Activated CD8-positive, alpha-beta memory T cell treated with anti-CD3 and anti-CD28 coated beads, Interleukin-2, amount 10 ng/mL, durations not matched to agents 7 days and 5 days (primary cell): ENCODE data around the gene PPP4R3A. TPM values are rescaled to one million over a fixed set of nuclear protein-coding genes. Genes with fewer than 3 reads are reported as not detected.

Experiments
- ATAC-seq: fragments of 150-1000 bp; cut with Tn5 transposase; one replicate; pipeline ENCODE4 v1.10.0; 2021; ENCODE audit warnings: moderate library complexity
- CTCF ChIA-PET: fragments of 350-600 bp; sonication (Branson Sonifier 250); formaldehyde crosslinking; loops from one replicate; lab custom pipeline; 2021; ENCODE audit warnings: antibody characterized with exemption; lab: Charles Lee
- DNase-seq: peaks from one replicate; pipeline ENCODE4 v3.0.0-alpha.2; 2020
- H3K27ac Mint-ChIP-seq: one replicate; pipeline ENCODE4 v1.8.0; 2021; ENCODE audit warnings: mild to moderate bottlenecking, mixed read lengths
- H3K27me3 Mint-ChIP-seq: one replicate; pipeline ENCODE4 v1.8.0; 2021; ENCODE audit warnings: mixed read lengths
- H3K36me3 Mint-ChIP-seq: one replicate; pipeline ENCODE4 v1.8.0; 2021; ENCODE audit warnings: mild to moderate bottlenecking, mixed read lengths
- H3K4me1 Mint-ChIP-seq: one replicate; pipeline ENCODE4 v1.8.0; 2021; ENCODE audit warnings: mixed read lengths
- H3K4me3 Mint-ChIP-seq: one replicate; pipeline ENCODE4 v1.8.0; 2021; ENCODE audit warnings: mild to moderate bottlenecking, moderate library complexity, mixed read lengths
- H3K9me3 Mint-ChIP-seq: one replicate; pipeline ENCODE4 v1.8.0; 2022; ENCODE audit warnings: low read depth, mixed read lengths
- total RNA-seq, 2 experiments: library from RNA; stranded (reverse); gene quantifications; one replicate each; pipeline ENCODE4 v1.2.3, GENCODE V29; 2021

Gene PPP4R3A
- total RNA-seq, 2 experiments from 2014 or later = 138 to 148 TPM

DNA sequence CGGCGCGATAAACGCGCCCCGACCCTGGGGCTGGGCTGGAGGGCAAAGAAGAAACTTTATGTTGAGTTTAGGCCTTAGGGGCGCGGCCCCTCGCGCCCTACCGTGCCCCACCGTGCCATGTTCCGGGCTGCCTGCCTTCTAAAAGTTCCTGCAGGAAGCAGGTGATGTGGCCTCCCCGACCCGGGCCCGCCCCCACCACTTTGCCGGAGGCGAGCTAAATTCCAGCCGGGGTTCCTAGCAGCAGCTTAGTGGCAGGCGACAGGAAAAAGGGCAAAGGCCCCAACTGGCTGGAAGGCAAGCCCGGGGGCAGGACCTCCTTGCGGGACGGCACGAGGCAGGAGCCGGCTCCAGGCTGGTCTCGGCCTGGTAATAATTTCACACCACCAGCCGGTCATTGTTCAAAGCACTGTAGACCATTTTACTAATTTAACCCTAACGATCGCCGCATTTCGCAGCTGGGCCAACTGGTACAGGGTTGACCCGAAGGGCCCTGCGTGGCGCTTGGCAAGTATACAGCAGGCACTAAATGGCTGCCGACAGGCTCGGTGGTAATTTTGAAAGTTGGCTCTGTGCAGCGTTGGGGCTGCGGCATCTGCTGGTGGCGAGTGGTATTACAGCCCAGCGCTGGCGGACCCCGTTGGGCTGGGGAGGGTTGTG is 91.6 kb downstream of the PPP4R3A start:
- ATAC-seq (peak; percentile 23), DNase-seq (peak; percentile 88)
- peak overlapping the region; percentile 68 for H3K4me3 Mint-ChIP-seq
- H3K9me3 Mint-ChIP-seq = no peaks in the 10 kb centered on the region
- CTCF ChIA-PET = interaction anchor here (0.7 to 10.0 kb wide), 25 partner anchors 9 to 241 kb away, joined by 3 to 175 read pairs (median 5); partner anchors contain the start of gene GPR68
- peaks cover 33% of the 10 kb centered on the region for H3K36me3 Mint-ChIP-seq
- peaks cover 5% of the 10 kb centered on the region for H3K27me3 Mint-ChIP-seq
- peaks cover 28% of the 10 kb centered on the region for H3K4me1 Mint-ChIP-seq
- H3K27ac Mint-ChIP-seq = peak overlapping the region; percentile 75

DNA sequence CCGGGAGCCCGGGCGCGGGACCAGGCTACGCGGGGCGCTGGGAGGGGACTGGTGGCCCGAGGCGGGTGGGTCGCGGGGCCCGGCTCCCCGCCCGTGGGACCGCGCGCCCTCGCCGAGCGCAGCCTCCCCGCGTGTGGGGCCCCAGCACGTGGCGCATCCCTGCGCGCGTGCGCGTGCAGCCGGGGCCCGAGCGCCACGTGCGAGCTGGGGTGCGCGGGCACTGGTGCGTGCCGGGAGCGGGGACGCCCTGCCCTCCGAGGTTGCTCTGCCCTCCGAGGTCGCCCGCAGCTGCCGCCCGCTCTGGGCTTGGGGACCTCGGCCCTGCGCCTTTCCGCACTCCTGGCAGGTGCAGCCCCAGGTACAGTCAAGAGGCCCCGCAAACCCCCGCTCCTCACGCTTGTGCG is 92.1 kb downstream of the PPP4R3A start:
- peaks cover 37% of the 10 kb centered on the region for H3K36me3 Mint-ChIP-seq
- peak; percentile 75 for DNase-seq

GRCh38 chr14:91417120-91417982 is 92.8 kb downstream of the PPP4R3A start, which contains the start of gene CCDC88C:
CCDC88C (minus strand) TSS chr14:91417820; CDS start chr14:91417690, 130 bp downstream.
- peak; percentile 68 for ATAC-seq
- no peaks in the 10 kb centered on the region for H3K9me3 Mint-ChIP-seq
- peaks cover 42% of the 10 kb centered on the region for H3K36me3 Mint-ChIP-seq
- H3K4me3 Mint-ChIP-seq = peak within 1 kb of the TSS; percentile 99
- CTCF ChIA-PET = interaction anchor here (0.9 to 10.0 kb wide), 16 partner anchors 16 to 689 kb away, joined by 3 to 175 read pairs (median 7); partner anchors contain the start of genes ATXN3 and GPR68
- H3K4me1 Mint-ChIP-seq = peaks cover 39% of the 10 kb centered on the region
- peak within 1 kb of the TSS; percentile 100 for H3K27ac Mint-ChIP-seq
- peak; percentile 86 for DNase-seq
- H3K27me3 Mint-ChIP-seq = peaks cover 5% of the 10 kb centered on the region

More for the DNA sequence above, 92.1 kb downstream of the PPP4R3A start:
- H3K4me1 Mint-ChIP-seq = peaks cover 34% of the 10 kb centered on the region
- peak overlapping the region; percentile 75 for H3K27ac Mint-ChIP-seq
- CTCF ChIA-PET = interaction anchor here (0.7 to 10.0 kb wide), 24 partner anchors 9 to 240 kb away, joined by 3 to 175 read pairs (median 6); partner anchors contain the start of gene GPR68
- peaks cover 5% of the 10 kb centered on the region for H3K27me3 Mint-ChIP-seq
- ATAC-seq = peak; percentile 55
- no peaks in the 10 kb centered on the region for H3K9me3 Mint-ChIP-seq
- peak overlapping the region; percentile 68 for H3K4me3 Mint-ChIP-seq

GRCh38 chr14:91416744-91417119 is 93.4 kb downstream of the PPP4R3A start:
- peaks cover 44% of the 10 kb centered on the region for H3K4me1 Mint-ChIP-seq
- ATAC-seq = no peak
- H3K36me3 Mint-ChIP-seq = peaks cover 42% of the 10 kb centered on the region
- peak overlapping the region; percentile 100 for H3K27ac Mint-ChIP-seq
- peak overlapping the region; percentile 99 for H3K4me3 Mint-ChIP-seq
- CTCF ChIA-PET = interaction anchor here (0.9 to 10.0 kb wide), 10 partner anchors 10 to 690 kb away, joined by 3 to 175 read pairs (median 9); partner anchors contain the start of gene ATXN3
- no peaks in the 10 kb centered on the region for H3K9me3 Mint-ChIP-seq
- peaks cover 5% of the 10 kb centered on the region for H3K27me3 Mint-ChIP-seq
- peak; percentile 56 for DNase-seq

GRCh38 chr14:91415794-91416743 is 94.0 kb downstream of the PPP4R3A start:
- peak overlapping the region; percentile 99 for H3K4me3 Mint-ChIP-seq
- DNase-seq (peak; percentile 90), ATAC-seq (peak; percentile 52)
- H3K9me3 Mint-ChIP-seq = no peaks in the 10 kb centered on the region
- H3K36me3 Mint-ChIP-seq = peaks cover 46% of the 10 kb centered on the region
- H3K27me3 Mint-ChIP-seq = peaks cover 5% of the 10 kb centered on the region
- CTCF ChIA-PET = interaction anchor here (0.7 to 10.0 kb wide), 17 partner anchors 11 to 239 kb away, joined by 3 to 175 read pairs (median 4); no protein-coding TSS in a partner anchor
- H3K27ac Mint-ChIP-seq = peak overlapping the region; percentile 100
- H3K4me1 Mint-ChIP-seq = peaks cover 51% of the 10 kb centered on the region

DNA sequence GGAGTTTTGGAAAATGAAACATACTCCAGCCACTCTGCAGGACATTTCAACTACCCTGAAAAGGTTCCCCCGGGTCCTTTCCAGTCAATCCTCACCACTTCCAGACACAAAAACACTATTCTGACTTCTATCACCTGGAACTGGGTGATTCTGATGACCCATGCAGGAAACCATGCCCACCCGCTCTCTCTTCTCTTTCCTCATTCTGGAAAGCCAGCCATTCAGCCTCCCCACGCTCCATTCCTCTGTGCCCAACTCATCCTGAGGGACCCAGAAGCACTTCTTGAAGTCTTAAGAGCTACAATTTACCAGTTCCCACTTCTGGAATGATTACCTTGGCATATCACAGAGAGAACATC is 95.7 kb downstream of the PPP4R3A start:
- H3K9me3 Mint-ChIP-seq = no peaks in the 10 kb centered on the region
- H3K36me3 Mint-ChIP-seq = peaks cover 61% of the 10 kb centered on the region
- peak overlapping the region; percentile 99 for H3K4me3 Mint-ChIP-seq
- CTCF ChIA-PET = interaction anchor here (1.3 to 10.0 kb wide), 8 partner anchors 13 to 99 kb away, joined by 3 to 175 read pairs (median 9); no protein-coding TSS in a partner anchor
- H3K27ac Mint-ChIP-seq = peak overlapping the region; percentile 100
- peaks cover 5% of the 10 kb centered on the region for H3K27me3 Mint-ChIP-seq
- peaks cover 66% of the 10 kb centered on the region for H3K4me1 Mint-ChIP-seq
- DNase-seq (no peak), ATAC-seq (no peak)

DNA sequence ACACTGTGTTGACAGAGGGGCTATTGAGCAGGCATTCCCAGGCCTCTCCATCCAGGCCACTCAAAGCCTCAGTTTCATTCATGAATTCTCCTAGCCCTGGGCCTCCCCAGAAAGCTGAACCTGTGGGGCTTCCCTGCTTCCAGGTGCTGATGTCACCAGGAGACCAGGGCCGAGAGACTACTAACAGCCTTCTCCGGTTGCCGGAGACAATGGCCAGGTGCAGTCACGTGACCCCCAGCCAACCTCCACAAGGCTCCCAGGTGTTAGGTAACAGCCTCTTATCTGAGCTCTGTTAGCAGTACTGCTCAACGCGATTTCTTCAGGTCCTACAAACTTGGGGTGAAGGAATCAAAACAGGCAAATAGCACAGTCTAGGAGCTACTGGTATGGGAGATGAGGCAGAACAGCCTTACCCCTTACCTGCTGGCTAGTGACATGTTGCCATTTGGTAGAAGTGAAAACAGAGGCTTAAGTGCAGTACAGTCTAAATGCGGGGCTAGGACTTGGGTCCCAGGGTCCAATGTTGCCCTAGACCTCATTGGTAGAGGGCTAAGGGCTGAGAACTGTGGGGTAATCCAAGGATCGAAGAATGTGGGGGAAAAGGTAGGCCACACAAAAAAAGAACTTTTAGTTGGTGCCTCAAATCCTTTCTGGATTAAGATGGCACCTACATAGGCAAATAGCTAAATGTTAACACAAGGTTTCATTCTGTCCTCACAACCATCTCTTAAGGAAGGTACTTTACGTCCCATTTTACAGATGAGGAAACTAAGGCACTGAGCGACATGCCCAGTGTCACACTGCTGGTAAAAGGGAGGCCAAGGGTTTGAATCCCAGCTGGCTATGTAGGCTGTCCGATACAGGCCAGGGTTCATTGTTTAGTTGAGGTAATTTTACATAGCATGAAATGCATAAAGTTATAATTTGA is 96.3 kb downstream of the PPP4R3A start:
- Mint-ChIP-seq H3K36me3 (peaks cover 63% of the 10 kb centered on the region), H3K4me3 (peak overlapping the region; percentile 99), H3K9me3 (no peaks in the 10 kb centered on the region), H3K27me3 (no peaks in the 10 kb centered on the region), H3K27ac (peak overlapping the region; percentile 100), H3K4me1 (peaks cover 64% of the 10 kb centered on the region)
- ATAC-seq = no peak
- CTCF ChIA-PET = interaction anchor here (0.9 to 10.0 kb wide), 9 partner anchors 12 to 99 kb away, joined by 3 to 175 read pairs (median 10); no protein-coding TSS in a partner anchor
- peak; percentile 61 for DNase-seq

- peaks cover 68% of the 10 kb centered on the region for H3K4me1 Mint-ChIP-seq
- ATAC-seq (no peak), DNase-seq (no peak)
- peak overlapping the region; percentile 99 for H3K4me3 Mint-ChIP-seq
- CTCF ChIA-PET = interaction anchor here (1.2 to 10.0 kb wide), 5 partner anchors 11 to 92 kb away, joined by 3 to 175 read pairs (median 24); no protein-coding TSS in a partner anchor
- no peaks in the 10 kb centered on the region for H3K27me3 Mint-ChIP-seq
- H3K27ac Mint-ChIP-seq = peak overlapping the region; percentile 100
- no peaks in the 10 kb centered on the region for H3K9me3 Mint-ChIP-seq
- peaks cover 72% of the 10 kb centered on the region for H3K36me3 Mint-ChIP-seq
These were observed 97.2 kb downstream of the PPP4R3A start for GRCh38 chr14:91412939-91413338.

DNA sequence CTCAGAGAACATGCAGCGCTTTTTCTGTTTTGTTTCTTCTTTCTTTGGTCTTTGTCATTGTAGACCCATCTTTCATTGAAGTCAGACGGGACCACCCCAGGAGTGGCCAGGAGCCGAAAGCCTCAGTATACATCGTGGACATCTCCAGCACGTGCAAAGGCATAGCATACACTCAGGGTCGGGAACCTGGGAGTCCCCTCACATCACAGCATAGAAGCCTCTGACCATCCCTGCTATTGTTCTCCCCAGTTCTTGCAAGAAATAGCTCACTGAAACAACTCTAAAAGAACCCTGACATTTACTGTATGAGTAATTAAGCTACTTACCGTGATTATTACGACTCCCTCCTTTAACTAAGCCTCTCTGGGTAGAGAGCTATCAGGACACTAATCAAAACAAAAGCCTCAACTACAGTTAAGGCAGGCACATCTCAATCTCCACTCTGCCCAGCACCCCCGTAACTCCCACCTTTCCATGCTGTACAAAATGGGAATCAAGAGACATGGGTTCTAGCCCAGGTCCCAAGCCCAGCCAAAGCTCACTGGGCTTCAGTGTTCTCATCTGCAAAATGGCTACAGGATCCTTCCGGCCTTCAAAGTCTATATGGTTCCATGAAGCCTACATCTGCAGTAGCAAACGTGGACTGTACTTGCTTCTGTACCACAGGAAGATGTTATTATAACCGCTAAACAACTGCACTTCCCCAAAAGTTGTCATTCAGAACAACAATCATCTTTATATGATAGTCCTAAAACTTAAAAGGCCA is 99.2 kb downstream of the PPP4R3A start:
- no peaks in the 10 kb centered on the region for H3K27me3 Mint-ChIP-seq
- peaks cover 88% of the 10 kb centered on the region for H3K4me1 Mint-ChIP-seq
- H3K9me3 Mint-ChIP-seq = no peaks in the 10 kb centered on the region
- peak overlapping the region; percentile 95 for H3K27ac Mint-ChIP-seq
- peak overlapping the region; percentile 74 for H3K4me3 Mint-ChIP-seq
- H3K36me3 Mint-ChIP-seq = peaks cover 78% of the 10 kb centered on the region
- CTCF ChIA-PET = interaction anchor here (0.7 to 10.0 kb wide), 8 partner anchors 9 to 90 kb away, joined by 3 to 175 read pairs (median 5); no protein-coding TSS in a partner anchor
- peak; percentile 14 for ATAC-seq
- DNase-seq = no peak

DNA sequence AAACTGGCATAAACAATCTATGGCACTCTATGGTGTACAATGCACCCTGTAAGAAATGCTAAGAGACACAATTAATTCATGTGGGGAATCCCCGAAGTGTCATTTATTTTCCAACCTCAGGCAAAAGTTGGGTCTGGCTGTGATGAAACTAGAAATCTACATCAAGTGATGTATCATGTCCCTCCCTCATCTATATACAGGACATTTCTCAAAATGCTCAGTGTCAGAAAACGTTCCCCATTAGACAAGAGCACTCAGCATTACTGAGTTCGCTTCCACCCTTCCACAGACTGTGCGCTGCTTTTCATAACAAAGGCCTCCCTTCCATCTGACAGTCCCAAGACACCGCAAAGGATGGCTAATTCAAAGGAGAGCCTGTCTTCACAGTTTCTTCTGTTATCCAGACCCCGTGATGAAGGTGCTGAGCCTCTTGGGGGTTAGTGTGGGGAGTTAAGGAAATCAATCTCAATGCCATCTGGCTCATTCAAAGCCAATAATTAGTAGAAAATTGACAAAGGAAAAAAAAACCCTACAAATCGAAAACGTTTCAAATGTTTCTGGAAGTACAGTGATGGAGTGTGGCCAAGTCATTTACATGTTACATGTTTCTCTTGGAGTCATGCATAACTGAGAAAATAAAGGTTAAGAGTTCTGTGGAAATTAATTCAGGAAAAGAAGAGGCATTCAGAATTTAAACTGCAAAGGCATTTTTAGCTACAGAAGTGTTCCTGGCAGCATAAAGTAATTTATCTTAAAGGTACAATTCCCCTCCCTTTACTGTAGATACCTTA is 100.0 kb downstream of the PPP4R3A start:
- H3K4me3 Mint-ChIP-seq = peak overlapping the region; percentile 74
- peaks cover 93% of the 10 kb centered on the region for H3K4me1 Mint-ChIP-seq
- DNase-seq (no peak), ATAC-seq (peak; percentile 47)
- H3K27ac Mint-ChIP-seq = peak overlapping the region; percentile 95
- no peaks in the 10 kb centered on the region for H3K27me3 Mint-ChIP-seq
- CTCF ChIA-PET = interaction anchor here (0.7 to 10.0 kb wide), 9 partner anchors 8 to 95 kb away, joined by 3 to 175 read pairs (median 10); no protein-coding TSS in a partner anchor
- no peaks in the 10 kb centered on the region for H3K9me3 Mint-ChIP-seq
- H3K36me3 Mint-ChIP-seq = peaks cover 79% of the 10 kb centered on the region
